Measurements from ENCODE around the gene ATG7. TPM values are rescaled to one million over a fixed set of nuclear protein-coding genes. Genes with fewer than 3 reads are reported as not detected.

The ATG7 gene
- polyA plus RNA-seq (ENCODE audit: insufficient read length in 10 of 10), result 10 to 100 TPM; 10.7 to 18.7 (median 14.0) TPM
- long read RNA-seq, donor 1, full-length matches to known transcripts, result 2 of 2 reads
- long read RNA-seq, donor 1, partial matches to known transcripts, result 0 of 2 reads
- long read RNA-seq, donor 1, other reads (novel, unspliced or antisense), result 0 of 2 reads
- long read RNA-seq, donor 2, full-length matches to known transcripts, result 2 of 35 reads
- long read RNA-seq, donor 2, partial matches to known transcripts, result 27 of 35 reads
- long read RNA-seq, donor 2, other reads (novel, unspliced or antisense), result 6 of 35 reads
- long read RNA-seq, donor 3, result 0 reads
- long read RNA-seq, donor 4, full-length matches to known transcripts, result 2 of 2 reads
- long read RNA-seq, donor 4, partial matches to known transcripts, result 0 of 2 reads
- long read RNA-seq, donor 4, other reads (novel, unspliced or antisense), result 0 of 2 reads
- long read RNA-seq, donor 5, full-length matches to known transcripts, result 2 of 52 reads
- long read RNA-seq, donor 5, partial matches to known transcripts, result 44 of 52 reads
- long read RNA-seq, donor 5, other reads (novel, unspliced or antisense), result 6 of 52 reads
- long read RNA-seq, donor 6, full-length matches to known transcripts, result 3 of 55 reads
- long read RNA-seq, donor 6, partial matches to known transcripts, result 37 of 55 reads
- long read RNA-seq, donor 6, other reads (novel, unspliced or antisense), result 15 of 55 reads
- long read RNA-seq, donor 7, result 0 reads
- long read RNA-seq, donor 8, full-length matches to known transcripts, result 1 of 1 reads
- long read RNA-seq, donor 8, partial matches to known transcripts, result 0 of 1 reads
- long read RNA-seq, donor 8, other reads (novel, unspliced or antisense), result 0 of 1 reads
- long read RNA-seq, donor 9, partial matches to known transcripts, result 0 of 1 reads
- long read RNA-seq, donor 9, other reads (novel, unspliced or antisense), result 0 of 1 reads

- peak; percentile 97 to 98 (median 98) for DNase-seq
Measured at GRCh38 chr3:11271986-11272904, at the start of gene ATG7. TSS of gene ATG7 (plus strand) at chr3:11272397. CDS start at chr3:11298696, 26,299 bp downstream.

- DNase-seq, result no peak
Measured at GRCh38 chr3:11224010-11224409, 48.2 kb upstream of the ATG7 start.

- DNase-seq, result no peak
Measured at GRCh38 chr3:11224870-11225229, 47.3 kb upstream of the ATG7 start.

GRCh38 chr3:11226042-11226370, 46.2 kb upstream of the ATG7 start:
- DNase-seq, result no peak

- DNase-seq, result no peak
Measured at GRCh38 chr3:11228041-11228440, 44.2 kb upstream of the ATG7 start.

- DNase-seq, result no peak
Measured at GRCh38 chr3:11230125-11230524, 42.1 kb upstream of the ATG7 start.

GRCh38 chr3:11230832-11231231, 41.4 kb upstream of the ATG7 start:
- no peak for DNase-seq

GRCh38 chr3:11235385-11235784, 36.8 kb upstream of the ATG7 start:
- DNase-seq, result no peak

- no peak for DNase-seq
Measured at GRCh38 chr3:11236588-11237461, 35.4 kb upstream of the ATG7 start.

- DNase-seq, result peak in 1 of 3 donors; percentile 74
Measured at GRCh38 chr3:11238060-11238459, 34.1 kb upstream of the ATG7 start.

GRCh38 chr3:11238880-11239279, 33.3 kb upstream of the ATG7 start:
- DNase-seq, result peak in 1 of 3 donors; percentile 90

- no peak for DNase-seq
Measured at GRCh38 chr3:11239796-11240195, 32.4 kb upstream of the ATG7 start.

GRCh38 chr3:11240496-11240895, 31.7 kb upstream of the ATG7 start:
- no peak for DNase-seq

GRCh38 chr3:11244121-11244677, 28.0 kb upstream of the ATG7 start:
- no peak for DNase-seq

GRCh38 chr3:11245276-11245675, 26.9 kb upstream of the ATG7 start:
- DNase-seq, result no peak

- no peak for DNase-seq
Measured at GRCh38 chr3:11245827-11246662, 26.2 kb upstream of the ATG7 start.

- DNase-seq, result no peak
Measured at GRCh38 chr3:11246663-11246970, 25.6 kb upstream of the ATG7 start.

GRCh38 chr3:11247362-11247761, 24.8 kb upstream of the ATG7 start:
- no peak for DNase-seq

GRCh38 chr3:11248596-11248995, 23.6 kb upstream of the ATG7 start:
- DNase-seq, result no peak

All from muscle of back (tissue), 13 donors.